ENCODE results near the gene ABHD12B. TPM values are rescaled to one million over a fixed set of nuclear protein-coding genes. Genes with fewer than 3 reads are reported as not detected.
A peak's percentile ranks its signal among the peaks of the same experiment; 100 is the strongest.

Gene ABHD12B
- total and polyA plus RNA-seq, 2 of the 13 experiments (the other 11 are each of a cell fraction or from before 2014, with no cell fraction given), result not detected

- TF ChIP-seq ZBTB37 (CRISPR knock-in tag; IDR thresholded peaks at IDR 0.05) (no peak), THAP7 (CRISPR knock-in tag; IDR thresholded peaks at IDR 0.05) (no peak), ZBTB26 (CRISPR knock-in tag; IDR thresholded peaks at IDR 0.05; ENCODE audit: borderline replicate concordance) (no peak), ZNF768 (CRISPR knock-in tag; IDR thresholded peaks at IDR 0.05) (peak; percentile 30; the same call in 1 of the 2 replicates), CSRNP1 (CRISPR knock-in tag; IDR thresholded peaks at IDR 0.05) (peak; percentile 62), ZSCAN5A (CRISPR knock-in tag; IDR thresholded peaks at IDR 0.05; ENCODE audit: borderline replicate concordance) (no peak), POLR2AphosphoS2 (IDR thresholded peaks at IDR 0.05; ENCODE audit: low read depth, low read length) (no peak), ZNF547 (CRISPR knock-in tag; IDR thresholded peaks at IDR 0.05) (peak; percentile 49), NFE2L2 (IDR thresholded peaks at IDR 0.05; ENCODE audit: low read length) (no peak), ZGPAT (CRISPR knock-in tag; IDR thresholded peaks at IDR 0.05) (peak; percentile 42; the same call in 1 of the 2 replicates), GTF3A (CRISPR knock-in tag; conservative IDR thresholded peaks at IDR 0.05) (no peak), DPF2 (CRISPR knock-in tag; IDR thresholded peaks at IDR 0.05; ENCODE audit: borderline replicate concordance, low read depth) (no peak), XBP1 (CRISPR knock-in tag; IDR thresholded peaks at IDR 0.05) (no peak), HMG20B (CRISPR knock-in tag; conservative IDR thresholded peaks at IDR 0.05) (peak; percentile 47; the same call in 1 of the 2 replicates), NFE2L1 (CRISPR knock-in tag; IDR thresholded peaks at IDR 0.05; ENCODE audit: borderline replicate concordance) (no peak), ARID3A (IDR thresholded peaks at IDR 0.05; ENCODE audit: low read depth, low read length) (no peak), ZNF781 (CRISPR knock-in tag; IDR thresholded peaks at IDR 0.05; ENCODE audit: borderline replicate concordance, not compliant biosample characterization) (no peak), SP5 (CRISPR knock-in tag; IDR thresholded peaks at IDR 0.05; ENCODE audit: borderline replicate concordance, low read depth) (peak; percentile 18), ZFP90 (CRISPR knock-in tag; IDR thresholded peaks at IDR 0.05; ENCODE audit: borderline replicate concordance) (no peak; the same call in 1 of the 2 replicates)
These were observed 72.2 kb downstream of the ABHD12B start, which contains the start of gene PYGL (continued) for GRCh38 chr14:50943943-50944646.
